ENCODE results near the gene MBD3.
A peak's percentile ranks its signal among the peaks of the same experiment; 100 is the strongest.

The MBD3 gene

GRCh38 chr19:1632462-1633268 is 40.0 kb upstream of the MBD3 start:
- Histone ChIP-seq H3K4me1 (ENCODE audit: insufficient read depth, insufficient read length) (peaks cover 14% of the 10 kb centered on the region), H3K27me3 (ENCODE audit: insufficient read depth, insufficient read length) (no peaks in the 10 kb centered on the region), H3K9ac (ENCODE audit: insufficient read length, low read depth) (no peak overlapping the region), H3K4me3 (ENCODE audit: insufficient read length, low read depth) (no peak overlapping the region), H3K9me3 (ENCODE audit: insufficient read depth, low read length) (no peaks in the 10 kb centered on the region), H3K36me3 (ENCODE audit: insufficient read depth, insufficient read length, low read length) (peaks cover 80% of the 10 kb centered on the region)
- DNase-seq (ENCODE audit: low read depth, low spot score), result no peak
- TF ChIP-seq SUZ12 (IDR thresholded peaks at IDR 0.05; ENCODE audit: extremely low read depth, insufficient read depth, insufficient read length) (no peak), ZNF274 (IDR thresholded peaks at IDR 0.05; ENCODE audit: low read depth, low read length) (no peak), YY1 (IDR thresholded peaks at IDR 0.05; ENCODE audit: insufficient read depth, insufficient read length) (no peak)

GRCh38 chr19:1631557-1632100 is 39.0 kb upstream of the MBD3 start:
- no peak for DNase-seq (ENCODE audit: low read depth, low spot score)

DNA sequence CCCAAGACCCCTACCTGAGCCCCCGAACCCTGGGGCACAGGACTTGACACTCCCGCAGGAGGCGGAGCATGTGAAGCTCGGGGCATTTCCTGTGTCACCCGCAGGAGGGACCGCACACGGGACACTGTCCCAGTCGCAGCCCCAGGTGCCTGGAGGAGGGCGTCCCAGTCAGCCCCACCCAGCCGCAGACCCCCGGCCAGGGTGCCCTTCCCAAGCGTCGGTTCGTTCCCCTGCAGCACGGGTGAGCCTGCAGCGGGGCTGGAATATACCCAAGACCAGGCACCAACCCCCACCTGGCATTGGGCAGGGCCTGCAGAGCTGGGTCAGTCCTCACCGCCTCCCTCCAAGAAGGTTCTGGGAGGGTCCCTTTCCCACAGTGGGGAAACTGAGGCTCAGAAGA is 38.1 kb upstream of the MBD3 start:
- TF ChIP-seq ZNF274 (IDR thresholded peaks at IDR 0.05; ENCODE audit: low read depth, low read length), result no peak
- no peak for TF ChIP-seq SUZ12 (IDR thresholded peaks at IDR 0.05; ENCODE audit: extremely low read depth, insufficient read depth, insufficient read length)
- TF ChIP-seq YY1 (IDR thresholded peaks at IDR 0.05; ENCODE audit: insufficient read depth, insufficient read length), result no peak
- Histone ChIP-seq H3K36me3 (ENCODE audit: insufficient read depth, insufficient read length, low read length) (peaks cover 77% of the 10 kb centered on the region), H3K4me3 (ENCODE audit: insufficient read length, low read depth) (no peak overlapping the region), H3K27me3 (ENCODE audit: insufficient read depth, insufficient read length) (no peaks in the 10 kb centered on the region), H3K9me3 (ENCODE audit: insufficient read depth, low read length) (no peaks in the 10 kb centered on the region), H3K9ac (ENCODE audit: insufficient read length, low read depth) (no peak overlapping the region), H3K4me1 (ENCODE audit: insufficient read depth, insufficient read length) (peaks cover 23% of the 10 kb centered on the region)
- no peak for DNase-seq (ENCODE audit: low read depth, low spot score)

More at GRCh38 chr19:1631557-1632100, 39.0 kb upstream of the MBD3 start:
- TF ChIP-seq SUZ12 (IDR thresholded peaks at IDR 0.05; ENCODE audit: extremely low read depth, insufficient read depth, insufficient read length) (no peak), ZNF274 (IDR thresholded peaks at IDR 0.05; ENCODE audit: low read depth, low read length) (no peak), YY1 (IDR thresholded peaks at IDR 0.05; ENCODE audit: insufficient read depth, insufficient read length) (no peak)
- Histone ChIP-seq H3K27me3 (ENCODE audit: insufficient read depth, insufficient read length) (no peaks in the 10 kb centered on the region), H3K4me1 (ENCODE audit: insufficient read depth, insufficient read length) (peaks cover 22% of the 10 kb centered on the region), H3K9ac (ENCODE audit: insufficient read length, low read depth) (peak overlapping the region; percentile 56), H3K36me3 (ENCODE audit: insufficient read depth, insufficient read length, low read length) (peaks cover 79% of the 10 kb centered on the region), H3K4me3 (ENCODE audit: insufficient read length, low read depth) (no peak overlapping the region), H3K9me3 (ENCODE audit: insufficient read depth, low read length) (no peaks in the 10 kb centered on the region)

DNA sequence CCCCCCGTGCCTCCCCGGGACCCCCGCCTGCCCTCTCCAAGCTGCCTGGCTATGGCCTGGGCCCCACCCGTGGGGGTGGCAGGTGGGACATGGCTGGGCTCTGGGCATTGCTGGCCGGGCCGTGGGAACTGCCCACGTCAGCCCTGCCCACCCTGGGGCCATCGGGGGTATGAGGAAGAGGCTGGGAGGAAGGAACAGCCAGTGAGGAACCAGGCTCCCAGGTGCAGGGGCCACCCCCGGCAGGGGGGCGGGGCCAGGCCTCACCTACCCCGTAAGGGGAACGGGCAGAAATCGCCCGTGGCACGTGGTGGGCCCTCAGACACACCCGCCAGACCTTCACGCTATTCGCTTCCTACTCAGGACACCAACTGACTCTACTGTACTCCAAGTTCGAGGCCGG is 37.3 kb upstream of the MBD3 start:
- no peaks in the 10 kb centered on the region for H3K27me3 ChIP-seq (ENCODE audit: insufficient read depth, insufficient read length)
- H3K36me3 ChIP-seq (ENCODE audit: insufficient read depth, insufficient read length, low read length), result peaks cover 83% of the 10 kb centered on the region
- TF ChIP-seq SUZ12 (IDR thresholded peaks at IDR 0.05; ENCODE audit: extremely low read depth, insufficient read depth, insufficient read length) (no peak), YY1 (IDR thresholded peaks at IDR 0.05; ENCODE audit: insufficient read depth, insufficient read length) (no peak), ZNF274 (IDR thresholded peaks at IDR 0.05; ENCODE audit: low read depth, low read length) (no peak)
- no peak overlapping the region for H3K4me3 ChIP-seq (ENCODE audit: insufficient read length, low read depth)
- no peaks in the 10 kb centered on the region for H3K9me3 ChIP-seq (ENCODE audit: insufficient read depth, low read length)
- peaks cover 24% of the 10 kb centered on the region for H3K4me1 ChIP-seq (ENCODE audit: insufficient read depth, insufficient read length)
- no peak for DNase-seq (ENCODE audit: low read depth, low spot score)
- H3K9ac ChIP-seq (ENCODE audit: insufficient read length, low read depth), result no peak overlapping the region

DNA sequence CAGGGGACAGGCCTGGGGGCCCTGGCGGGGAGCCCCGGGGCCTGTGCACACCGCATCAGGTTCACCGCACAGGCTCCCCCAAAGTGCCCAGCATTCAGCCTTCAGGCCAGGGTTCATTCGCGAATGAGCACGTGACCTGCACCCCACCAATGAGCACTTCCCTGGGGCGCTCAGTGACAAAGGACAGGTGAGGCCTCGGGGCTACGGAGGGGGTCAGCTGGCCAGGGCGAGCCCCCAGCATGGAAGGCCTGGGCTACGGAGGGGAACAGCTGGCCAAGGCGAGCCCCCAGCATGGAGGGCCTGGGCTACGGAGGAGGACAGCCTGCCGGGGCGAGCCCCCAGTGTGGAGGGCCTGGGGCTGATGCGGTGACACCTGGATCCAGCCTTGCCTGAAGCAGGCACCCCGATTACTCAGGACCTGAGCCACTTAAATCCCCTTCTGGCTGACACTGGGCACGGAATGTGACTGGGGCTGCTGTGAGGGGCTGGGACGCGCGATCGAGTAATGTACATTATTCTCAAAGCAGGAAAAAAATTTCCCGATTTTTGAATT is 36.7 kb upstream of the MBD3 start:
- no peak for DNase-seq (ENCODE audit: low read depth, low spot score)

DNA sequence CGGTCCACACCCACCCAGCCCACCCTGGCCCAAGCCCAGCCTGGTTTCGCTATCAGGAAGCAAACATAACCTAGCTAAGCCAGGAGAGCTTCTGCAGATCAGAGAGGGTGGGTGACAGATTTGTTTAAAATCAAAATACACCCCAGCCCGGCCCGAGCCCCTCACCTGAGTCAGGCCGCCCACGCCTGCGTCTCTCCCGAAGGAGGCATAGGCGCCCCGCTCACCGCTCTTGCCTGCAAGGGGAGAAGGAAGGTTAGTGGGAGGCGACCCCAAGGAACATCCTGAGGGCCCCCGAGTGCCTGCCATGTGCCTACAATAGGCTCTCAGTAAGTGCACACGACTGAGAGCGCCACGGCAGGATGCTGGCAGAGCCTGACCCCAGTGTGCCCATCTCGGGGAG is 34.5 kb upstream of the MBD3 start:
- H3K4me3 ChIP-seq (ENCODE audit: insufficient read length, low read depth), result no peak overlapping the region
- H3K36me3 ChIP-seq (ENCODE audit: insufficient read depth, insufficient read length, low read length), result peaks cover 80% of the 10 kb centered on the region
- DNase-seq (ENCODE audit: low read depth, low spot score), result no peak
- no peak overlapping the region for H3K9ac ChIP-seq (ENCODE audit: insufficient read length, low read depth)
- TF ChIP-seq SUZ12 (IDR thresholded peaks at IDR 0.05; ENCODE audit: extremely low read depth, insufficient read depth, insufficient read length) (no peak), YY1 (IDR thresholded peaks at IDR 0.05; ENCODE audit: insufficient read depth, insufficient read length) (no peak), ZNF274 (IDR thresholded peaks at IDR 0.05; ENCODE audit: low read depth, low read length) (no peak)
- no peaks in the 10 kb centered on the region for H3K27me3 ChIP-seq (ENCODE audit: insufficient read depth, insufficient read length)
- no peaks in the 10 kb centered on the region for H3K9me3 ChIP-seq (ENCODE audit: insufficient read depth, low read length)
- peaks cover 21% of the 10 kb centered on the region for H3K4me1 ChIP-seq (ENCODE audit: insufficient read depth, insufficient read length)

More for the DNA sequence above, 36.7 kb upstream of the MBD3 start:
- H3K27me3 ChIP-seq (ENCODE audit: insufficient read depth, insufficient read length), result no peaks in the 10 kb centered on the region
- H3K36me3 ChIP-seq (ENCODE audit: insufficient read depth, insufficient read length, low read length), result peaks cover 83% of the 10 kb centered on the region
- peaks cover 22% of the 10 kb centered on the region for H3K4me1 ChIP-seq (ENCODE audit: insufficient read depth, insufficient read length)
- H3K9ac ChIP-seq (ENCODE audit: insufficient read length, low read depth), result no peak overlapping the region
- TF ChIP-seq SUZ12 (IDR thresholded peaks at IDR 0.05; ENCODE audit: extremely low read depth, insufficient read depth, insufficient read length) (no peak), YY1 (IDR thresholded peaks at IDR 0.05; ENCODE audit: insufficient read depth, insufficient read length) (no peak)
- no peak overlapping the region for H3K4me3 ChIP-seq (ENCODE audit: insufficient read length, low read depth)
- H3K9me3 ChIP-seq (ENCODE audit: insufficient read depth, low read length), result no peaks in the 10 kb centered on the region

DNA sequence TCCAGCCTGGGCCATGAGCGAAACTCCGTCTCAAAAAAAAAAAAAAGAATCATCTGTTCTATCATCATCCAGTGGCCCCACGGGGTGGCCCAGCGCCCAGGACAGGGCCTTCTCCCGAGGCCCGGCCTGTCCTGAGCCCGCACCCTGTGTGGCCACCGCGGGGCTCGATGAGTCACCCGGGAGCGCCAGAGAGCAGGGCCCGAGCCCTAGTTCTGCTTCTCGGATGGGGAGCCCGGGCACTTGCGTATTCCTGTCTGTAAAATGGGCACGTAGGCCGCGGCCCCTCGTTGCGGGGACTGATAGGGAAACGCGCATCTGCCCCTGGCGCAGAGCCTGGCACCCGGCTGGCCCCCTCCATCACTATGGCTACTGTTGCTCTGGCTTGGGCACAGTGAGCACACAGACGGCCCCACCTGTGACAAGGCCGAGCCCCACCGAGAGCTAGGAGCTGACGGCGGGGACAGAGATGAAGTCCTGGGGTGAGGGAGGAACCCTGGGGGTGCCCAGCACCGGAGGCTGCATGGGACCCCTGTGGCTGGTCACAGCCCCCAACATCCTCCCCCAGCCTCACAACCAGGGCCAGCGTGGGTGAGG is 33.8 kb upstream of the MBD3 start:
- no peak for DNase-seq (ENCODE audit: low read depth, low spot score)
- H3K36me3 ChIP-seq (ENCODE audit: insufficient read depth, insufficient read length, low read length), result peaks cover 79% of the 10 kb centered on the region
- H3K9me3 ChIP-seq (ENCODE audit: insufficient read depth, low read length), result no peaks in the 10 kb centered on the region
- no peaks in the 10 kb centered on the region for H3K27me3 ChIP-seq (ENCODE audit: insufficient read depth, insufficient read length)
- H3K9ac ChIP-seq (ENCODE audit: insufficient read length, low read depth), result no peak overlapping the region
- no peak overlapping the region for H3K4me3 ChIP-seq (ENCODE audit: insufficient read length, low read depth)
- H3K4me1 ChIP-seq (ENCODE audit: insufficient read depth, insufficient read length), result peaks cover 22% of the 10 kb centered on the region
- TF ChIP-seq ZNF274 (IDR thresholded peaks at IDR 0.05; ENCODE audit: low read depth, low read length), result no peak
- TF ChIP-seq SUZ12 (IDR thresholded peaks at IDR 0.05; ENCODE audit: extremely low read depth, insufficient read depth, insufficient read length), result no peak
- no peak for TF ChIP-seq YY1 (IDR thresholded peaks at IDR 0.05; ENCODE audit: insufficient read depth, insufficient read length)
